ENCODE results near the gene RNF11.

Gene RNF11

GRCh38 chr1:51308636-51309035, 72.6 kb downstream of the RNF11 start:
- TF ChIP-seq CTCF (IDR thresholded peaks at IDR 0.05; ENCODE audit: insufficient read depth, low read depth, low read length, missing control alignments): no peak
- DNase-seq (ENCODE audit: low read depth): no peak
- no peak overlapping the region for H3K4me3 ChIP-seq (ENCODE audit: low read depth, low read length)

- no peak for DNase-seq (ENCODE audit: low read depth)
- H3K4me3 ChIP-seq (ENCODE audit: low read depth, low read length): no peak overlapping the region
- TF ChIP-seq CTCF (IDR thresholded peaks at IDR 0.05; ENCODE audit: insufficient read depth, low read depth, low read length, missing control alignments): no peak
Measured at GRCh38 chr1:51309291-51309690, 73.2 kb downstream of the RNF11 start.

- DNase-seq (ENCODE audit: low read depth): no peak
- no peak for TF ChIP-seq CTCF (IDR thresholded peaks at IDR 0.05; ENCODE audit: insufficient read depth, low read depth, low read length, missing control alignments)
Measured at GRCh38 chr1:51310871-51311613, 75.0 kb downstream of the RNF11 start.

GRCh38 chr1:51311826-51312225, 75.8 kb downstream of the RNF11 start:
- no peak overlapping the region for H3K4me3 ChIP-seq (ENCODE audit: low read depth, low read length)
- DNase-seq (ENCODE audit: low read depth): no peak
- no peak for TF ChIP-seq CTCF (IDR thresholded peaks at IDR 0.05; ENCODE audit: insufficient read depth, low read depth, low read length, missing control alignments)

More at GRCh38 chr1:51310871-51311613, 75.0 kb downstream of the RNF11 start:
- no peak overlapping the region for H3K4me3 ChIP-seq (ENCODE audit: low read depth, low read length)

GRCh38 chr1:51312718-51313117, 76.6 kb downstream of the RNF11 start:
- no peak overlapping the region for H3K4me3 ChIP-seq (ENCODE audit: low read depth, low read length)
- no peak for TF ChIP-seq CTCF (IDR thresholded peaks at IDR 0.05; ENCODE audit: insufficient read depth, low read depth, low read length, missing control alignments)
- DNase-seq (ENCODE audit: low read depth): no peak

- TF ChIP-seq CTCF (IDR thresholded peaks at IDR 0.05; ENCODE audit: insufficient read depth, low read depth, low read length, missing control alignments): no peak
- DNase-seq (ENCODE audit: low read depth): no peak
- no peak overlapping the region for H3K4me3 ChIP-seq (ENCODE audit: low read depth, low read length)
Measured at GRCh38 chr1:51313268-51313852, 77.3 kb downstream of the RNF11 start.

Data from GM12865 (cell line).